Measurements from ENCODE around the gene STEAP3. TPM values are rescaled to one million over a fixed set of nuclear protein-coding genes. Genes with fewer than 3 reads are reported as not detected.

The STEAP3 gene
- polyA plus RNA-seq, 1 donor from 2014 or later = 1.2 TPM

DNA sequence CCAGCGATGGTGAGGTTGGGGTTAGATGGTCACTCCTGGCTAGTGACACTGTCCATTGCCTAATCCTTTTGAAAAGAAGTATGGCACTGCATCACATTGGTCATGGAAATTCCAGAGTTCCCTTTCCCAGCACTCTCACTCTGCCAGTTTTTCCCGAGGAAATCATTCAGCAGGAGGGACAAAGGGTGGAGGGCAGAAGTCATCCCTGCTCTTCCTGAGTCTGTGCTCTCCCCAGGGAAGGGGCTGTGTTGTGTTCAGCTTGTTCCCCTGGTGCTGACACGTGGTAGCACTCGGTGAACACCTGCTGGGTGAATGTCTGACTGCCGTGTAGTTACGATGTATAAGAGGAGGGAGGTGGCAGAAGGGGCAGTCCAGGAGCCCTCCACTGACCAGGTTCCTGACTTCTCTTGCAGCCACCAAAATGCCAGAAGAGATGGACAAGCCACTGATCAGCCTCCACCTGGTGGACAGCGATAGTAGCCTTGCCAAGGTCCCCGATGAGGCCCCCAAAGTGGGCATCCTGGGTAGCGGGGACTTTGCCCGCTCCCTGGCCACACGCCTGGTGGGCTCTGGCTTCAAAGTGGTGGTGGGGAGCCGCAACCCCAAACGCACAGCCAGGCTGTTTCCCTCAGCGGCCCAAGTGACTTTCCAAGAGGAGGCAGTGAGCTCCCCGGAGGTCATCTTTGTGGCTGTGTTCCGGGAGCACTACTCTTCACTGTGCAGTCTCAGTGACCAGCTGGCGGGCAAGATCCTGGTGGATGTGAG lies 21.6 kb downstream of the STEAP3 start:
- Mint-ChIP-seq H3K27me3 (no peaks in the 10 kb centered on the region), H3K4me3 (no peak overlapping the region), H3K4me1 (peaks cover 0 to 1% (median 0%) of the 10 kb centered on the region in 3 donors), H3K27ac (no peak overlapping the region), H3K9me3 (peaks cover 0 to 2% (median 0%) of the 10 kb centered on the region in 3 donors), H3K36me3 (no peaks in the 10 kb centered on the region)

DNA sequence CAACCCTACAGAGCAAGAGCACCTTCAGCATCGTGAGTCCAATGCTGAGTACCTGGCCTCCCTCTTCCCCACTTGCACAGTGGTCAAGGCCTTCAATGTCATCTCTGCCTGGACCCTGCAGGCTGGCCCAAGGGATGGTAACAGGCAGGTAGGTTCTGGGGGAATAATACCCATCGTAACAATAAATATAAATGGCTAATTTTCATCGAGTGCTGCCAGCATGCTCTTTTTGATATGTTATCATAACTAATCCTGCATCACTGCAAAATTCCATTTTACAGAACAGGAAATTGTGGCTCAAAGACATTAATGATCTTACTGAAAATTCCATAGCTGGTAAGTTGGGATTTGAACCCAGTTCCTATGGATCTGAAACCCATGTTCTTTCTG lies 22.2 kb downstream of the STEAP3 start:
- Mint-ChIP-seq H3K27ac (no peak overlapping the region), H3K9me3 (peaks cover 0 to 2% (median 0%) of the 10 kb centered on the region in 3 donors), H3K27me3 (no peaks in the 10 kb centered on the region), H3K36me3 (no peaks in the 10 kb centered on the region), H3K4me3 (no peak overlapping the region), H3K4me1 (peaks cover 0 to 1% (median 0%) of the 10 kb centered on the region in 3 donors)

- H3K4me3 Mint-ChIP-seq = no peak overlapping the region
- peaks cover 0 to 2% (median 0%) of the 10 kb centered on the region in 3 donors for H3K9me3 Mint-ChIP-seq
- peaks cover 0 to 1% (median 0%) of the 10 kb centered on the region in 3 donors for H3K4me1 Mint-ChIP-seq
- no peaks in the 10 kb centered on the region for H3K27me3 Mint-ChIP-seq
- H3K27ac Mint-ChIP-seq = no peak overlapping the region
- H3K36me3 Mint-ChIP-seq = no peaks in the 10 kb centered on the region
Observed at GRCh38 chr2:119246884-119247843, 23.5 kb downstream of the STEAP3 start.

DNA sequence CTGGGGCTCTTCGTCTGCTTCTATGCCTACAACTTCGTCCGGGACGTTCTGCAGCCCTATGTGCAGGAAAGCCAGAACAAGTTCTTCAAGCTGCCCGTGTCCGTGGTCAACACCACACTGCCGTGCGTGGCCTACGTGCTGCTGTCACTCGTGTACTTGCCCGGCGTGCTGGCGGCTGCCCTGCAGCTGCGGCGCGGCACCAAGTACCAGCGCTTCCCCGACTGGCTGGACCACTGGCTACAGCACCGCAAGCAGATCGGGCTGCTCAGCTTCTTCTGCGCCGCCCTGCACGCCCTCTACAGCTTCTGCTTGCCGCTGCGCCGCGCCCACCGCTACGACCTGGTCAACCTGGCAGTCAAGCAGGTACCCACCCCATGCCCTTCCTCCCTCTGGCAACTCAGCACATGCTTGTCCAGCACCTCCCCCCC lies 24.2 kb downstream of the STEAP3 start:
- Mint-ChIP-seq H3K4me3 (no peak overlapping the region), H3K4me1 (peaks cover 0 to 1% (median 0%) of the 10 kb centered on the region in 3 donors), H3K9me3 (peaks cover 0 to 2% (median 0%) of the 10 kb centered on the region in 3 donors), H3K27me3 (no peaks in the 10 kb centered on the region), H3K36me3 (no peaks in the 10 kb centered on the region), H3K27ac (no peak overlapping the region)

DNA sequence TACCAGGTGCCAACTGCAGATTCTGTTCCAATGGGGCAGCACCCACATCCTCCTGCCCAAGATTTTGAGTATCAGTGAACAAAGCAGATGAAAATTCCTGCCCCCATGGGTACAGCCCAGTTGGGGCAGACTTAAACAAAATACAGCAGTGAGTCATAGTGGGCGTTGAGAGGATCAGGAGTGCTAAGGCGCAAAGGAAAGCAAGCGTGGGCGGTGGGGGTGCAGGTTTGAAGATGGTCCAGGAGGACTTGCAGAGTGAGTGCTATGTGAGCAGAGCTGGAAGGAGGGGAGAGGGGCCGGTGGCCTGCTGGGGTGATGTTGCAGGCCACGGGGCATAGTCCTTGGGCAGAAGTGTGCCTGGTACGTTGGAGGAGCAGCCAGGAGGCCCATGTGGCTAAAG lies 24.7 kb downstream of the STEAP3 start:
- Mint-ChIP-seq H3K9me3 (peaks cover 0 to 2% (median 0%) of the 10 kb centered on the region in 3 donors), H3K27ac (no peak overlapping the region), H3K36me3 (no peaks in the 10 kb centered on the region), H3K4me3 (no peak overlapping the region), H3K27me3 (no peaks in the 10 kb centered on the region), H3K4me1 (peaks cover 0 to 1% (median 0%) of the 10 kb centered on the region in 3 donors)

- no peaks in the 10 kb centered on the region for H3K36me3 Mint-ChIP-seq
- peaks cover 0 to 1% (median 0%) of the 10 kb centered on the region in 3 donors for H3K4me1 Mint-ChIP-seq
- peaks cover 0 to 2% (median 0%) of the 10 kb centered on the region in 3 donors for H3K9me3 Mint-ChIP-seq
- no peak overlapping the region for H3K4me3 Mint-ChIP-seq
- H3K27me3 Mint-ChIP-seq = no peaks in the 10 kb centered on the region
- H3K27ac Mint-ChIP-seq = no peak overlapping the region
Observed at GRCh38 chr2:119248751-119249150, 25.1 kb downstream of the STEAP3 start.

DNA sequence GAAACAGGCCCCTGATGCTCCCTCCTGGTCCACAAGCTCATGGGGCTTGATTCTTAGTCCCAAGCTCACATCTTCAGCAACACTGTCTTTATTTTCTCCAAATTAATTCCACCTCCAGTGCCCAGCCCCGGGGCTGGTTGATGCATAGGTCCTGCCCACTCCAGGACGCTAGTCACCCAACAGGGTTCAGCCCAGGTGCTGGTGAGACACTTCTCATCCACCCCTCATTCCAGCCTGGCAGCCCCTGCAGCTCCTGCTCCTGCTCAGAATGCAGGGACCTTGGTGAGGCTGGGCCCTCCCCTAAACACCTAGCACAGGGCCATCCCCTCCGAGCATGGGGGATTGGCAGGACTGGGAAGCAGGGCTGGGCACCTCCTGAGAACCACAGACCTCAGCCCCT lies 25.7 kb downstream of the STEAP3 start:
- H3K27me3 Mint-ChIP-seq = no peaks in the 10 kb centered on the region
- peak overlapping the region in 1 of 4 donors; percentile 23 for H3K4me3 Mint-ChIP-seq
- H3K9me3 Mint-ChIP-seq = peaks cover 0 to 2% (median 0%) of the 10 kb centered on the region in 3 donors
- H3K36me3 Mint-ChIP-seq = peaks cover 2% of the 10 kb centered on the region
- H3K27ac Mint-ChIP-seq = no peak overlapping the region
- H3K4me1 Mint-ChIP-seq = peaks cover 0 to 1% (median 0%) of the 10 kb centered on the region in 3 donors

- peaks cover 0 to 2% (median 0%) of the 10 kb centered on the region in 3 donors for H3K9me3 Mint-ChIP-seq
- H3K4me1 Mint-ChIP-seq = peaks cover 0 to 1% (median 0%) of the 10 kb centered on the region in 3 donors
- H3K4me3 Mint-ChIP-seq = no peak overlapping the region
- H3K36me3 Mint-ChIP-seq = peaks cover 4% of the 10 kb centered on the region
- no peaks in the 10 kb centered on the region for H3K27me3 Mint-ChIP-seq
- H3K27ac Mint-ChIP-seq = no peak overlapping the region
Observed at GRCh38 chr2:119249855-119250717, 26.5 kb downstream of the STEAP3 start.

GRCh38 chr2:119250718-119251290 lies 27.2 kb downstream of the STEAP3 start:
- Mint-ChIP-seq H3K36me3 (peaks cover 4% of the 10 kb centered on the region), H3K27me3 (no peaks in the 10 kb centered on the region), H3K4me1 (peaks cover 0 to 1% (median 0%) of the 10 kb centered on the region in 3 donors), H3K27ac (no peak overlapping the region), H3K9me3 (no peaks in the 10 kb centered on the region), H3K4me3 (no peak overlapping the region)

- Mint-ChIP-seq H3K4me1 (peaks cover 0 to 1% (median 0%) of the 10 kb centered on the region in 3 donors), H3K27ac (no peak overlapping the region), H3K27me3 (no peaks in the 10 kb centered on the region), H3K36me3 (peaks cover 4% of the 10 kb centered on the region), H3K9me3 (no peaks in the 10 kb centered on the region), H3K4me3 (no peak overlapping the region)
Observed at GRCh38 chr2:119251652-119252051, 28.0 kb downstream of the STEAP3 start.

DNA sequence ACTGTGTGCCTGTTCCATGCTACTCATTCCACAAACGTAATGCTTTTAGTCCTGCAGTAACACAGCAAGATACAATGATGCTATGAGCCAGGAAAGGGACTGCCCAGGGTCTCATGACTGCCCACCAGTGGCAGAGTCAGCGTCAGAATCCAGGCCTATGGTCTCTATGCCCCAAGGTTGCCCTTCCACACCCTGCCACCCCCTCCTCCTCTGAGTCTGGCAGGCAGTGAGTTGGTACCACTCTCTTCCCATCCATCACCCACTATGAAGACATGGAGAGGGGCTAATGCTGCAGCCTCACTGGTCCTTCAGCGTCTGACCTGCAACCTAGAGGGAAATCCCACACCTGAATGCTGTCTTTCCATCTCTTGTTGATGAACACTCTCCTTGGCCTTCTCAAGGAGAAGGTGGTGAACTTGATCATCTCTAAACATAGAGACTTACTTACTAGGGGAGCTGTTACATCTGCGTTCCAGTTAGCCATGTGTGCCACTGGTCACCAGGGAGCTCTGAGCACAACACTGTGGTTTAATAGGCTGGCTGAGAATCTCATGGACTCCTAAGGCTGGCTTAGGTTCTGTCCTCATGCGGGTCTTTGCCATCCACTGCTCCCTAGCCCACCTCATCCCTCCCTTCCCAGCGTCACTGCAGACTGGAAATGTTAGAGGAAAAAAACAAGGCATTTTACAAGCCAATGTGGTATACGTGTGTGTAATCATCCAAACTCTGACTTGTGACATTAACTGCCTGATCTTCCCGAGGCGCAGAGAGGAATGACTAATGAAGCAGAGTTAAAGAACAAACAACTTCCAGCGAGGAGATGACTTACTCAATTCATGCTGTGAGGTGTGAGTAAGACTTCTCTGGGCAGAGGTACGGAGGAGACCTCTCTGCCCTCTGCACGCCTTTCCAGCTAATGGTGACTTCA lies 28.8 kb downstream of the STEAP3 start:
- no peak overlapping the region for H3K27ac Mint-ChIP-seq
- no peak overlapping the region for H3K4me3 Mint-ChIP-seq
- H3K36me3 Mint-ChIP-seq = peaks cover 4% of the 10 kb centered on the region
- H3K4me1 Mint-ChIP-seq = peaks cover 0 to 1% (median 0%) of the 10 kb centered on the region in 3 donors
- H3K9me3 Mint-ChIP-seq = no peaks in the 10 kb centered on the region
- no peaks in the 10 kb centered on the region for H3K27me3 Mint-ChIP-seq

DNA sequence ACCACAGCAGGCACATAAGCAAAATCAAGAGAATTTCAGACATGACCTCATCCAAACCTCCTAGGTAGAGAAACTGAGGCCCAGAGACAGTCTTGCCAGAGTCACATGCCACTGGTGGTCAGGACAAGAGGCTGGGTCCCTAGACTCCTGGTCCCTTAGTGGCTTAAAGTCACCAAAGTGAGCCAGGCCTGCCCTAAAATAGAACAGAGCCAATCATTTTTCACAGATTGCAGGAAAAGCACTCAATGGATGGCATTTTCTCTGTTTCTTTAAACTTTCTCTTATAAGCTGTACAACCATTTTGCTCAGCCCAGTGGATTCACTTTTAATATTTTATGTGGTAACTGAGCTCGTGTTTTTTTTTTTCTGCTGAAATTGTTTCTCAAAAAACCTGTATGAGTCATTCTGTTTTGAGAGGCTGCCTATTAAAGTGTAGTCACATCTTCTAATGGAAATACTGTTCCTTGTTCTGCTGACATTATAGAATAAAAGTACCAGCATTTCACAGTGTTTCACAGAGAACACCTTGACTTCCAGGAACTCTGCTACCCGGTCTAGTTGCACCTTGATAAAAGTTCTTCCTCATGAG lies 29.6 kb downstream of the STEAP3 start:
- no peaks in the 10 kb centered on the region for H3K27me3 Mint-ChIP-seq
- no peaks in the 10 kb centered on the region for H3K9me3 Mint-ChIP-seq
- no peak overlapping the region for H3K27ac Mint-ChIP-seq
- H3K4me1 Mint-ChIP-seq = peaks cover 0 to 1% (median 0%) of the 10 kb centered on the region in 3 donors
- H3K36me3 Mint-ChIP-seq = peaks cover 6% of the 10 kb centered on the region
- no peak overlapping the region for H3K4me3 Mint-ChIP-seq

All from IgD-negative memory B cell (primary cell).